OCI-M1 (cell line): ENCODE results near the gene SEC24A.
"Not testable (repeated sequence)": the region's sequence is repeated elsewhere in the genome, so short reads cannot be mapped to it uniquely, and the experiment has no call there.

Experiments used
- DNase-seq: peaks from one replicate; lab custom pipeline; 2025; lab: John Stamatoyannopoulos, UW

The SEC24A gene

DNA sequence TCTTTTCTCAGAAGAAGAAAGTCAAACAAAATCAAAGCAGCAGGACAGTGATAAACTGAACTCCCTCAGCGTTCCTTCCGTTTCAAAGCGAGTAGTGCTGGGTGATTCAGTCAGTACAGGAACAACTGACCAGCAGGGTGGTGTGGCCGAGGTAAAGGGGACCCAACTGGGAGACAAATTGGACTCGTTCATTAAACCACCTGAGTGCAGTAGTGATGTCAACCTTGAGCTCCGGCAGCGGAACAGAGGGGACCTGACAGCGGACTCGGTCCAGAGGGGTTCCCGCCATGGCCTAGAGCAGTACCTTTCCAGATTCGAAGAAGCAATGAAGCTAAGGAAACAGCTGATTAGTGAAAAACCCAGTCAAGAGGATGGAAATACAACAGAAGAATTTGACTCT lies 92.5 kb downstream of the SEC24A start:
- DNase-seq = no peak

- DNase-seq = no peak
Measured at GRCh38 chr5:134742134-134742533, 93.5 kb downstream of the SEC24A start.

GRCh38 chr5:134749415-134749814 lies 100.8 kb downstream of the SEC24A start:
- no peak for DNase-seq

DNA sequence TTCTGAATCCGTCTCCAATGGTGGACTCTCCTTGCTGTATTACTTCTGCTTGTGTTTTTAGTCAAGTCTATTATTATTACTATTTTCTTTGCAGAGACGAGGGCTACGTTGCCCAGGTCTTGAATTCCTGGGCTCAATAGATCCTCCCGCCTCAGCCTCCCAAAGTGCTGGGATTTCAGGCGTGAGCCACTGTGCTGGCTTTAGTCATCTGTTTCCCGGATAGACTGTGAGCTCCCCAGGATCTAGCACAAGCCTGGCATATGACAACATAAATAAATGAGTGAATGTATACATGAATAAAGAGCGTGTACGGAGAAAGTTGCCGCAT lies 109.6 kb downstream of the SEC24A start:
- no peak for DNase-seq

- peak; percentile 97 for DNase-seq
Measured at GRCh38 chr5:134758504-134759341, 110.1 kb downstream of the SEC24A start, which contains the start of gene DDX46. Gene DDX46 (plus strand): TSS chr5:134758779. CDS start chr5:134758939, 160 bp downstream.

- DNase-seq = not testable (repeated sequence)
Measured at GRCh38 chr5:134767528-134768291, 119.1 kb downstream of the SEC24A start.

GRCh38 chr5:134769206-134769605 lies 120.6 kb downstream of the SEC24A start:
- DNase-seq = no peak

DNA sequence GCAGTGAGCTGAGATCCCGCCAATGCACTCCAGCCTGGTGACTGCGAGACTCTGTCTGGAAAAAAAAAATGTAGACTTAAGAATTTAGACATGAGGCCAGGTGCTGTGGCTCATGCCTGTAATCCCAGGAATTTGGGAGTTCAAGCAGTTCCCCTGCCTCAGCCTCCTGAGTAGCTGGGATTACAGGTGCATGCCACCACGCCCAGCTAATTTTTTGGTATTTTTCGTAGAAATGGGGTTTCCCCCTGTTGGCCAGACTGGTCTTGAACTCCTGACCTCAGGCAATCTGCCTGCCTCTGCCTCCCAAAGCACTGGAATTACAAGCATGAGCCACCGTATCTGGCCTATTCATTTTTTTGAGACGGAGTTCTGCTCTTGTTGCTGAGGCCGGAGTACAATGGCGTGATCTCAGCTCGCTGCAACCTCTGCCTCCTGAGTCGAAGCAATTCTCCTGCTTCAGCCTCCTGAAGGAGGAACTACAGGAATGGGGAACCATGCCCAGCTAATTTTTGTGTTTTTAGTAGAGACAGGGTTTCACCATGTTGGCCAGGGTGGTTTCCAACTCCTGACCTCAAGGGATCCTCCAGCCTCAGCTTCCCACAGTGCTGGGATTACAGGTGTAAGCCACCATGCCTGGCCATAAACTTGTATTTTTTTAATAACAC lies 124.0 kb downstream of the SEC24A start:
- no peak for DNase-seq

DNA sequence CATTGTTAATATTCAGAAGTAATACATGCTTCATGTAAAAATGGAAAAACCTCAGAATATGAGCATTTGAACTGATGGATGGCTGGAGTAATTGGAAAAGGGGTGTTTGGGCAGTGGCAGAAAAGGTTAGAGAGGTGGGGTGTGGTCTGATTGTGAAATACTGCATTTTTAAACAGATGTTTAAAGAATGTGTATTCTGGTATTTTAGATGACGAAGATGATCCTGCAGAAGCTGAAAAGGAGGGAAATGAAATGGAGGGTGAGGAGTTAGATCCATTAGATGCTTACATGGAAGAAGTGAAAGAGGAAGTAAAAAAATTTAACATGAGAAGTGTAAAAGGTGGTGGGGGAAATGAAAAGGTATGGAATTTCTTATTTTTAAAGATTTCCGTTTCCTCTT lies 128.8 kb downstream of the SEC24A start:
- no peak for DNase-seq
